Measurements from ENCODE around the gene NFE2L2.

- TF ChIP-seq CTCF (conservative IDR thresholded peaks at IDR 0.05; ENCODE audit: low read depth in 2 of 2), result no peak
- TF ChIP-seq POLR2AphosphoS5 (IDR thresholded peaks at IDR 0.05; ENCODE audit: low read depth), result no peak
Observed at GRCh38 chr2:177279847-177280246, 15.3 kb upstream of the NFE2L2 start.

Measured in GM23338 (cell line).